GM19324 (cell line): ENCODE data around the gene C12orf57.

Experiments used
- ATAC-seq: cut with Tn5 transposase; IDR thresholded peaks from one replicate; pipeline ENCODE4 v1.9.1; 2021; ENCODE audit warnings: mild to moderate bottlenecking, moderate library complexity; ENCODE audit not compliant: unreplicated experiment, low FRiP score

C12orf57 gene

DNA sequence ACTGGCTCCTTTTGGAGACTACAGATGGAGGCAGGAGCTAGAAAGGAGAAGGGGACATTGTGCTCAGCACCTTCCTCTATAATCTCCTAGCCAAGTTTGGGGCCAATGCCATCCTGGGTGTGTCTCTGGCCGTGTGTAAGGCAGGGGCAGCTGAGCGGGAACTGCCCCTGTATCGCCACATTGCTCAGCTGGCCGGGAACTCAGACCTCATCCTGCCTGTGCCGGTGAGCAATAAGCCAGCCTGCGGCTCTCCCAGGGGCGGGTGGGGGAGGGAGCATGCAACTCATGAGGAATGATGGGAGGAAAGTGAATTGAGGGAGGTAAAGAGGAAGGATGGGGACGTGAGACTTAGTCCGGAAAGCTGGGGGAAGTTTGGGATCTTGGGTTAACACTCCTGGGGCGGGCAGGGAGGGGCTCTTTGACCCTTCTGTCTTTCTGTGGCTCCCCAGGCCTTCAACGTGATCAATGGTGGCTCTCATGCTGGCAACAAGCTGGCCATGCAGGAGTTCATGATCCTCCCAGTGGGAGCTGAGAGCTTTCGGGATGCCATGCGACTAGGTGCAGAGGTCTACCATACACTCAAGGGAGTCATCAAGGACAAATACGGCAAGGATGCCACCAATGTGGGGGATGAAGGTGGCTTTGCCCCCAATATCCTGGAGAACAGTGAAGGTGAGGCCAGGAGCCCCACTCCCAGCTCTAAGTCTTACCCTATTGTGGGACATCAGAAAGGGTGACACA is 26.2 kb upstream of the C12orf57 start:
- ATAC-seq, result no peak

DNA sequence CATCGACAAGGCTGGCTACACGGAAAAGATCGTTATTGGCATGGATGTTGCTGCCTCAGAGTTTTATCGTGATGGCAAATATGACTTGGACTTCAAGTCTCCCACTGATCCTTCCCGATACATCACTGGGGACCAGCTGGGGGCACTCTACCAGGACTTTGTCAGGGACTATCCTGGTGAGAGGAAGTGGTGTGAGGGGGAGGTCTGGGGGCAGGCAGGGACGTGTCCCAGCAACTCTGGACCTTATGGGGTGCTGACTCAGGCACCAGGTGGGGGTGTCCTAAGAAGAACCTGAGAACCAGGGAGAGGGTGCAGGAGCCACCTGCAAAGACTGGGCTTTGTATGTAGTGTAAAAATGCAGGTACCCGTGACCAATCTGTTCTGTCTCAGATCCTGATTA is 24.2 kb upstream of the C12orf57 start:
- no peak for ATAC-seq

DNA sequence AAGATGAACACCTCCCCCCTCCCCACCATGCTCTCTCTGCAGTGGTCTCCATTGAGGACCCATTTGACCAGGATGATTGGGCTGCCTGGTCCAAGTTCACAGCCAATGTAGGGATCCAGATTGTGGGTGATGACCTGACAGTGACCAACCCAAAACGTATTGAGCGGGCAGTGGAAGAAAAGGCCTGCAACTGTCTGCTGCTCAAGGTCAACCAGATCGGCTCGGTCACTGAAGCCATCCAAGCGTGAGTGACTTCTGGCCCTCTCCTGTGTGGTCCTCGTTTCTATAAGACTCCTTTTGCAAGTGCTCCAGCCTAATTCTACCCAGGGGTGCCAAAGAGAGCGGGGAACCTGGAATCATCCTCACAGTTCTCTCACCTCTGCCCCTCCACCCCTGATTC is 22.3 kb upstream of the C12orf57 start:
- no peak for ATAC-seq

GRCh38 chr12:6921996-6922946 is 21.6 kb upstream of the C12orf57 start:
- ATAC-seq, result no peak

DNA sequence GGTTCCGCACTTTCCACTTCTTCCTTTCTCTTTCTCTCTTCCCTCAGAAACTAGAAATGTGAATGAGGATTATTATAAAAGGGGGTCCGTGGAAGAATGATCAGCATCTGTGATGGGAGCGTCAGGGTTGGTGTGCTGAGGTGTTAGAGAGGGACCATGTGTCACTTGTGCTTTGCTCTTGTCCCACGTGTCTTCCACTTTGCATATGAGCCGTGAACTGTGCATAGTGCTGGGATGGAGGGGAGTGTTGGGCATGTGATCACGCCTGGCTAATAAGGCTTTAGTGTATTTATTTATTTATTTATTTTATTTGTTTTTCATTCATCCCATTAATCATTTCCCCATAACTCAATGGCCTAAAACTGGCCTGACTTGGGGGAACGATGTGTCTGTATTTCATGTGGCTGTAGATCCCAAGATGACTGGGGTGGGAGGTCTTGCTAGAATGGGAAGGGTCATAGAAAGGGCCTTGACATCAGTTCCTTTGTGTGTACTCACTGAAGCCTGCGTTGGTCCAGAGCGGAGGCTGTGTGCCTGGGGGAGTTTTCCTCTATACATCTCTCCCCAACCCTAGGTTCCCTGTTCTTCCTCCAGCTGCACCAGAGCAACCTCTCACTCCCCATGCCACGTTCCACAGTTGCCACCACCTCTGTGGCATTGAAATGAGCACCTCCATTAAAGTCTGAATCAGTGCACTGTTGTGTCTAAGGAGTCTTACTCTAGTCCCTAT is 20.7 kb upstream of the C12orf57 start:
- ATAC-seq, result no peak

DNA sequence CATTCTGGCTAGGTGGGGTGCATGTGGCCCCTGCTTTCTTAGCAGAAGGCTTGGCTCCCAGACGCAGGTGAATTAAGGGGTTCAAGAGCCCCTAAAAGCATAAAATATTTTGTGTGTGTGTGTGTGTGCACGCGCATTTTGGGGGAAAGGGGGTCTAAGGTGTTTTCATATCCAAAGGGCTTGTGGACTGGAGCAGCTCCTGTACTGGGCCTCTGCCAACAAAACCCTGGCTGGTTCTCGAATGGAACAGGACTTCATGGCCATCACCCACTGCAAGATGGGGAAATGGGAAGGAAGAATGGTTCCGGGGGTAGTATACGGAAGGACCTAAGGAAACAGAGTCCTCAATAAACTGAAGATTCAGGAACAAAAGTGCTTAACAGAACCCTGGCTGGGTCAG is 20.0 kb upstream of the C12orf57 start:
- ATAC-seq, result no peak

DNA sequence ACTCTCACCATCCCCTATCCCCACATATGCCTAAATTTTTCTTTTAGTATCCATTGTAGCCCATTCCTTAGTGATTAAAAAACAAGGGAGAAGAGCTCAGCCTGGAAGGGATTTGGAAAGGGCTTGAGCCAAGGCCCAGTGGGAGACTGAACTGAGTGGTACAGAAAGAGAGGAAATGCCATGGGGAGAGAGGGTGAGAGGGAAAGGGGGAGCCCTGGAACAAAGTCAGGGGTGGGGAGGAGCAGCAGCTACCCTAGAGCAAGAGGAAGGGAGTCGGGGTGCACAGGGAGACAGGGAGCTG is 18.6 kb upstream of the C12orf57 start:
- ATAC-seq, result no peak

DNA sequence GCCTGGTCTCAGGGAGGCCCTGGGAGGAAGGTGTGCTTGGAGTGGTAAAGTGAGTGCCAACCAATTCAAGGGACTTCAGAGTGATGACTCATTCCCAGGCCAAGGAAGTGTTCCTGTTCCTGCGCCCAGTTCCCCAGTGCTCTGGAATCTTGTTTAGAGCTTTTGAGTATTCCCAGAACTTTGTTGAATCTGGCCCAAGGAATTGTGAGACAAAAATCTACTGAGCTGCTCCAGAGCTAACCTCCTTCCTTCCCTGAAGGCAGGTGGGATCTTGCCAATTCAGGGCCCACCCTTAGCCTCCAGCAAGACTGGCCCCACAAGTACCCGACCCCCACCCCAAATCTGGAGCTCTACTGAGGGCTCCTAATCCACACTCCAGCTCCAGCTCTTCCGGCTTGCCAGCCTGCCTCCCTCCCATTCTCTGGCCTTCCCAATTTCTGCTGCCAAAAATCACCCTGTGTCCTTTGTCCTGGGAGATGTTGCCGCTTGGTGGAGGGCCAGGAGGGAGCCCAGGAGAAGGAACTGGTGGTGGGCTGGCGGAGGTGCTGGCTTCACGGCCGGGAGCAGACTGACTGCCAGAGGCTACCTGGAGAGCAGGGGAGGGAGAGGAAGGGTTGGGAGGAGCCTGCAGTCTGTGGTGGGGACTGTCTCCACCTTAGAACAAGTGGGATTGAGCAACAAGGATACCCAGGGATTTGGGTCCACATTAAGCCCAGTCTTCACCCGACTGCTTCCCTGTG is 18.1 kb upstream of the C12orf57 start:
- ATAC-seq, result no peak

- no peak for ATAC-seq
Measured at GRCh38 chr12:6927379-6928021, 16.3 kb upstream of the C12orf57 start, which contains the start of gene ATN1. Gene ATN1 (plus strand): TSS chr12:6927959. CDS start chr12:6934002, 6,043 bp downstream.

- no peak for ATAC-seq
Measured at GRCh38 chr12:6928022-6928702, 15.7 kb upstream of the C12orf57 start.

DNA sequence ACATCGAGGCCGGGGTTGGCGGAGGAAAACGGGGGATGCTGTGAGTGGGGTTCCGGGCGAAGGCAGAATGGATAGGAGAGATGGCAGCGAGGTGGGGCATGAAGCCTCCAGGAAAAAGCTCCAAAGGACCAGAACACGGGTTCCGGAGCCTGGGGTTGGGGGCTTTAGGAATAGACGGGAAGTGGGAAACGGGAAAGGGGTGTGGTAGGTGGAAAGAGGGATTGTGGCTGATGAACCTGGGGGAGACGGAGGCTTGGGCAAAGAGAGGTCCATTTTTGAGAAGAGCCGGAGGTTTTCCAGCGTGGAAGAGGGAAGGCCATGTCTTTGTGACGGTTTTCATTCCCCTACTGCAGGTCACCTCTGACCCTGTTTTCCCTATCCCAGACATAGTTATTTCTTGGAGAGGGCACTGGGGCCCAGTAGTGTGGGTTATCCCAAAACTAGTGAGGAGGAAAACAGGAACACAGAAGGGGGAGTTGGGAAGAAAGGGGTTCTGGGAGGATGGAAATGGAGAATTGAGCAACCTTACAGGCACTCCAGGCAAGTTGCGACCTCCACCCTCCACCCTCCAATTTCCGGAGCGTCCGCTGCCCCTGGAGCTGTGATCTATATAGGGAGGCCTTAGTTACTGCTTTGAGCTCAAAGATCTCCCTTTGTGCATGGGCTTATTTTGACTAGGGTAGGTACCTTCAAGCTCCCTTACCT is 15.0 kb upstream of the C12orf57 start:
- ATAC-seq, result no peak

- no peak for ATAC-seq
Measured at GRCh38 chr12:6929466-6930452, 14.1 kb upstream of the C12orf57 start.

- no peak for ATAC-seq
Measured at GRCh38 chr12:6932766-6933165, 11.1 kb upstream of the C12orf57 start.

DNA sequence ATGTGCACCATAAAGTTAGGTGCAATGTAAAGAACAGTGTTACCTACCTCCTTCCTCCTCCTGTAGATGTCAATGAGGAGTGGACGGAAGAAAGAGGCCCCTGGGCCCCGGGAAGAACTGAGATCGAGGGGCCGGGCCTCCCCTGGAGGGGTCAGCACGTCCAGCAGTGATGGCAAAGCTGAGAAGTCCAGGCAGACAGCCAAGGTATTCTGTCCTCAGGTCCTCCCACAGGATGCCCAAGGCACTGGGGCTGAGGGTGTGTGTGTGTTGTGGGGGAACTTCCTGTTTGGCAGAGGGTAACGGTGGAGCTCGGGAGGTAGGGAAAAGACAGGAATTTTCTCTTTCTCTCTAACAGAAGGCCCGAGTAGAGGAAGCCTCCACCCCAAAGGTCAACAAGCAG is 9.7 kb upstream of the C12orf57 start:
- ATAC-seq, result no peak

DNA sequence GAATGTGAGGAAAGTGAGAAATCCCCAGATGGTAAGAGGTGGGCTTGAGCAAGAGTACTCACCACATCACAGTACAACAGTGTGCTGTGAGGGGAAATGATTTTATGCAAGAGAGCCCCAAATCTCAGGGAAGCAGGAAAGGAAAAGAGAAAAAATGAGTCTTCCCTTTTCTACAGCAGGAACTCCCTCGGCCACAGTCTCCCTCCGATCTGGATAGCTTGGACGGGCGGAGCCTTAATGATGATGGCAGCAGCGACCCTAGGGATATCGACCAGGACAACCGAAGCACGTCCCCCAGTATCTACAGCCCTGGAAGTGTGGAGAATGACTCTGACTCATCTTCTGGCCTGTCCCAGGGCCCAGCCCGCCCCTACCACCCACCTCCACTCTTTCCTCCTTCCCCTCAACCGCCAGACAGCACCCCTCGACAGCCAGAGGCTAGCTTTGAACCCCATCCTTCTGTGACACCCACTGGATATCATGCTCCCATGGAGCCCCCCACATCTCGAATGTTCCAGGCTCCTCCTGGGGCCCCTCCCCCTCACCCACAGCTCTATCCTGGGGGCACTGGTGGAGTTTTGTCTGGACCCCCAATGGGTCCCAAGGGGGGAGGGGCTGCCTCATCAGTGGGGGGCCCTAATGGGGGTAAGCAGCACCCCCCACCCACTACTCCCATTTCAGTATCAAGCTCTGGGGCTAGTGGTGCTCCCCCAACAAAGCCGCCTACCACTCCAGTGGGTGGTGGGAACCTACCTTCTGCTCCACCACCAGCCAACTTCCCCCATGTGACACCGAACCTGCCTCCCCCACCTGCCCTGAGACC is 8.2 kb upstream of the C12orf57 start:
- no peak for ATAC-seq

- no peak for ATAC-seq
Measured at GRCh38 chr12:6936194-6936635, 7.6 kb upstream of the C12orf57 start.
